ENCODE results near the gene SRRM2.

SRRM2 gene

DNA sequence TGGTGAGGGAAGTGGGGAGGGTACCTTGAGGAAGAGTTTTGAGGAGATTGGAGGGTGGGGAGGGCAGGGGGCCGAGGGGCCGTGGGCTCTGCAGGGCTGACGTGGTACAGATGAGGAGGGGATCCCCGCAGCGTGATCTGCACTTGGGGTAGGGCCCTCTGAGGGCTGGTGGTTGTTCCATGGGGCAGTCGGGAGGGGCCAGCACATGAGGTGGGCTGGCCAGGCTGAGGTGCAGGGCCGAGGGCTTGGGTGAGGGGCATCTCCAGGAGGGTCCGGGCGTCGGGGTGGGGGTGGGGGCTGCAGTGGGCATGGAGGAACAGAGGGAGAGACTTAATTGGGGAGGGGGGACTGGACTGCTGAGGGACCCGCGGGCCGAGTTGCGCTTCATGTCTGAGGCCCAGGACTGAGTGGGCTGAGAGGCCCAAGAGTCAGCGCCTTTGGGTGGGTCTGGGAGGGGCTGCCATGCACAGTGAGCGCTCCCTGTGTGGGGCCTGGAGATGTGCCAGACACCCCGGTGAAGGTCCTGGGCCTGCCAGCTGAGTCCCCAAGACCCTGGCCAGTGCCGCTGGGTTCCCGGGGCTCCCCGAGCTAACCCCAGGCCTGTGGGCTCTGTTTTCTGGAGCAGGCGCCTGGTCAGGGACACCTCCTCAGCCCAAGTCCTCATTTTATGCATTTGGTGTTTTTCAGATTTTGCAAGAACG lies 45.7 kb upstream of the SRRM2 start:
- H3K4me3 ChIP-seq (ENCODE audit: low read depth, low read length) = no peak overlapping the region
- TF ChIP-seq, protein P1, sequence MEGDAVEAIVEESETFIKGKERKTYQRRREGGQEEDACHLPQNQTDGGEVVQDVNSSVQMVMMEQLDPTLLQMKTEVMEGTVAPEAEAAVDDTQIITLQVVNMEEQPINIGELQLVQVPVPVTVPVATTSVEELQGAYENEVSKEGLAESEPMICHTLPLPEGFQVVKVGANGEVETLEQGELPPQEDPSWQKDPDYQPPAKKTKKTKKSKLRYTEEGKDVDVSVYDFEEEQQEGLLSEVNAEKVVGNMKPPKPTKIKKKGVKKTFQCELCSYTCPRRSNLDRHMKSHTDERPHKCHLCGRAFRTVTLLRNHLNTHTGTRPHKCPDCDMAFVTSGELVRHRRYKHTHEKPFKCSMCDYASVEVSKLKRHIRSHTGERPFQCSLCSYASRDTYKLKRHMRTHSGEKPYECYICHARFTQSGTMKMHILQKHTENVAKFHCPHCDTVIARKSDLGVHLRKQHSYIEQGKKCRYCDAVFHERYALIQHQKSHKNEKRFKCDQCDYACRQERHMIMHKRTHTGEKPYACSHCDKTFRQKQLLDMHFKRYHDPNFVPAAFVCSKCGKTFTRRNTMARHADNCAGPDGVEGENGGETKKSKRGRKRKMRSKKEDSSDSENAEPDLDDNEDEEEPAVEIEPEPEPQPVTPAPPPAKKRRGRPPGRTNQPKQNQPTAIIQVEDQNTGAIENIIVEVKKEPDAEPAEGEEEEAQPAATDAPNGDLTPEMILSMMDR (IDR thresholded peaks at IDR 0.05; ENCODE audit: low read depth, low read length) = no peak

DNA sequence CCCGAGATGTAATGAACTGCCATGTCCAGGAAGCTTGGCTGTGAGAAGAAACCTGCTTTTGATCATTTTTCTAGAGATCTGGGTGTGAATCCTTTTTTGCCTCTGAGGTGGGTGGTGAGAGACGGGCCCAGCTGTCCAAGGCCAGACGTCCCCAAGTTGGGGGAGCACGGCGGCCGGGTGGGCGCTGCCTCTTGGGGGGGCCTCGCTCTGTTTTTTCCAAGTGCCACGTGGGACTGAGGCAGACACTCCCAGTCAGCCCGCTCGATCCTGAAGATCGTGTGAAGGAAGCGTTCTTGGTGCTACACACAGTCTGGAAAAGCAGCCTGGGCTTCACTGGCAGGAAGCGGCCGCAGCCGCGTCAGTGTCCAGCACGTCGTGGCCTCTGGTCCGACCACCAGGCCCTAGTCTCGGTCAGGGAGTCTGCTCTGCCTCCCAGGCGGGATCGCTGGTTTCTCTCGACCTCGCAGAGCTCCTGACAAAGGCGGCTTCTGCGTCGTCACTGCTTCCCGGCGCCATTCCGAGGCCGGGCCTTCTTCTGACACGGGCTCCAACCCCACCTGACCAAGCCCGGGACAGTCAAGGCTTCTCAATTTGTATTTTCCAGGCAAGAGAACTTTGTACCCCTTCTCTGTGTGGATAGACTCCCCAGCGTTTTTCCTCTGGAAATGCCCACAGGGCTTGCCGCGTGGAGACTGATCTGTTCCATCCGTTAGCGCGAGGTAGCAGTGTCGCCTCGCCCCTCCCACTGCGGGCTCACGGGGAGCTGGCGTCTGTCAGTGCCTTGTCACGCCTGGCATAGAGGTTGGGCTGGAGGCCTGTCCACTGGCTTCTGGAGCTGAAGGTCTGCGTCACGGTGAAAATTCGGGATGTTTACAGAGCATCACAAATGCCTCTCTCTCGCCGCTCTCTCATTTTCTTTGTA lies 44.8 kb upstream of the SRRM2 start:
- no peak overlapping the region for H3K4me3 ChIP-seq (ENCODE audit: low read depth, low read length)
- TF ChIP-seq, protein P1 (IDR thresholded peaks at IDR 0.05; ENCODE audit: low read depth, low read length) = no peak

DNA sequence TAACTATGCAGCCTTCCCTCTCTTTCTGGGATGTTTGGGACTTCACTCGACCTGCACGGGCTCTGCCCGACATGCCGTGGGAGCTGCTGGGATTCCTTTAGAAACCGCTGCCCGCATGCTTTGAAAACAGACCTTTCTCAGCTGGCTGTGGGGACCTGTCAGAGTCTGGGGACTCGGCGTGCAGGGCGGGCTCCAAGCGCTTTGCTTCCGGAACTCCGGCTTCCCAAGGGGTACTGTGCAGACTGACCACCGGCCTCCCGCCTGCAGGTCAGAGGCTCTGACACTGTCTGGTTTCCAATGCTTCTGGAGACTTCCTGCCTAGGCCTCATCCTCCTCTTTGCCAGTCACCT lies 44.2 kb upstream of the SRRM2 start:
- TF ChIP-seq, protein P1 (IDR thresholded peaks at IDR 0.05; ENCODE audit: low read depth, low read length) = no peak
- H3K4me3 ChIP-seq (ENCODE audit: low read depth, low read length) = no peak overlapping the region

DNA sequence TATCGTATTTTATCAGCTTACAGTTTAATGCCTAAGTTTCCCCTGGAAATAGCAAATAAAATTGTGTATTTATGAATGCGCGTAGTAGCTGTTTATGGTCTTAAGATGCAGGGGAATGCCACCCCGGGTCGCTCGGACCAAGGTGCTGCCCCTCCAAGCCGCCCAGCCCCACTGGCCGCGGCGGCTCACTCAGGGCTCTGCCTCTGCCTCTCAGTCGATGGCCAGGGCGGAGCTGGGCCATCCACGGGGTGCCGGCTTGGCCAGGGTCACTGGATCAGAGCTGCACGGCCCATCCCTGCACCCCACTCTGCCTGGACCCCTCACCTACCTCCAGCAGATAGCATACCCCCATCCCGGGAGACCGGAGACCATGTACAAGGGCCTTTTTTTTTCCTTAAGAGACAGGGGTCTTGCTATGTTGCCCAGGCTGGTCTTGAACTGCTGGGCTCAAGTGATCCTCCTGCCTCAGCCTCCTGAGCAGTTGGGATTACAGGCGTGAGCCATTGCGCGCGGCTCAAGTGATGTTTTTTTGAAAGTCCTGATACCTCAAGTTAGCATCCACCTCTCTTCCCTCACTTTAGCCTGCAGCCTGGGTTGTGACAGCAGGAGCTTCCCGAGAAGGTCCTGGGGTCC lies 43.4 kb upstream of the SRRM2 start:
- H3K4me3 ChIP-seq (ENCODE audit: low read depth, low read length) = no peak overlapping the region

DNA sequence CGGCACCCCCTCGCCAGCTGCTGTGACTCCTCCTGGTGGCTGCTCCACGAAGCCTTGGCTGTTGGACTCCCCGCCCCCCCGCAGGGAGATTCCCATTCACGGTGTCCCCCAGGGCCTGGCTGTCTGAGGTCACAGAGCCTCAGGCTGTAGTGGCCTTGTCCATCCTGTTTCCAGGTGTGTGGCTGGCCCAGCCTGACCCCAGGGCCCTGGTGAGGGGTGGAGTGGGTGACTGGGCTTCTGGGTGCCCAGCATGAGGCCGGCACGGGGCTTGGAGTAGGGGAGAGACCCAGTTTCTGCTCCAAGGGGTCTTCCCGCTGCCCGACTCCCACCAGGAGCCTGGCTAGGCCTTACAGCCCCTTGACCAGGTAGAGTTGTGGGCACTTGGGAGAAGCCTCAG lies 42.9 kb upstream of the SRRM2 start:
- TF ChIP-seq, protein P1 (IDR thresholded peaks at IDR 0.05; ENCODE audit: low read depth, low read length) = no peak
- no peak overlapping the region for H3K4me3 ChIP-seq (ENCODE audit: low read depth, low read length)

More for the DNA sequence above, 43.4 kb upstream of the SRRM2 start:
- TF ChIP-seq, protein P1 (IDR thresholded peaks at IDR 0.05; ENCODE audit: low read depth, low read length) = no peak

DNA sequence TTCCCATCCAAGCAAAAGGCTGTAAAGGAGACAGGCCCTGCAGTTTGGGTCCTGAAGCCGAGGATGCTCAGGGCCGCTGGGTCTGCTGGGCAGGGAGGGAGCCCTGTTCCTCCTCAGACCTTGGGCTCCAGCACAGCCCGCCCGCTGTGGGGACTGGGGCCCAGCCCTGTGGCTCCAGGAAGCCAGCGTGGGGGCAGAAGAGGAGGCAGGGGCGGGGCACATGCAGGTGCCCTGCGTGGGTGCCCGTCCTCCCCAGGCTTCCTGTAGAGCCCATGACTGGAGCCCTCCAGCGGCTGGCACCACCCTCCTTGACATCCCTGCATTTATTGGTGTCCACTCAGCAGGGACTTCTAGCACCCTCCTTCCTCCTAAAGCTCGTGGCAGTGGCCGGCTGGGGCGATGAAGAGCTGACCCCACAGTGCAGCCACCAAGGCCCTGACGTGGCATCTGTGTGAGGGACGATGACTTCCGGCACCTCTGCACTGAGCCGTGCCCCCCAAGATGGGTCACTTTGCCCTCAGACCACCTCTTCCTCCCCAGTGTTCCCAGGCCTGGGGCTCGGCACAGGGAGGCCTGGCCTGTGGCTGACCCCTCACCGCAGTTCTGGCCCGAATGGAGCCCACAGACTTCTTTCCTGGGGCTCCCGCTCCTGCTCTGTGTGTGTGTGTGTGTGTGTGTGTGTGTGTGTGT lies 42.3 kb upstream of the SRRM2 start:
- TF ChIP-seq, protein P1 (IDR thresholded peaks at IDR 0.05; ENCODE audit: low read depth, low read length) = no peak
- no peak overlapping the region for H3K4me3 ChIP-seq (ENCODE audit: low read depth, low read length)

All from WI38 (cell line).